GM19452 (cell line): ENCODE measurements around the gene PPM1A.

Experiments used
- ATAC-seq: cut with Tn5 transposase; IDR thresholded peaks from one replicate; pipeline ENCODE4 v1.9.1; 2021; ENCODE audit not compliant: unreplicated experiment

The PPM1A gene

GRCh38 chr14:60265163-60265562, 16.1 kb downstream of the PPM1A start:
- ATAC-seq = no peak

GRCh38 chr14:60266021-60266937, 17.3 kb downstream of the PPM1A start:
- no peak for ATAC-seq

DNA sequence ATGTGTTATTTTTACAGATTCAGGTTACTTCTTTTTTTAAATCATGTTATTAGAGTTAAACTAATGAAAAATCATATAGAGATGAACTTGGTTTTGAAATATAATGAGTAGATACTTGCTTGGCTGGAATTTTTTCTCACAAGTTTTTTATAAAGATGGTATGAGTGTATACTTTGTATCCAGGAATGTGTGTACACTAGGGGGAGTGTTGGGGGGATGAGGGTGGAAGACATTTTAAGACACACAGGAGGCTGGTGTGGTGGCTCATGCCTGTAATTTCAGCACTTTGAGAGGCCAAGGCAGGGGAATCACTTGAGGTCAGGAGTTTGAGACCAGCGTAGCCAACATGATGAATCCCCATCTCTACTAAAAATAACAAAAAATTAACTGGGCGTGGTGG, 23.2 kb downstream of the PPM1A start:
- no peak for ATAC-seq

- ATAC-seq = no peak
Observed at GRCh38 chr14:60273956-60274355, 24.9 kb downstream of the PPM1A start.

DNA sequence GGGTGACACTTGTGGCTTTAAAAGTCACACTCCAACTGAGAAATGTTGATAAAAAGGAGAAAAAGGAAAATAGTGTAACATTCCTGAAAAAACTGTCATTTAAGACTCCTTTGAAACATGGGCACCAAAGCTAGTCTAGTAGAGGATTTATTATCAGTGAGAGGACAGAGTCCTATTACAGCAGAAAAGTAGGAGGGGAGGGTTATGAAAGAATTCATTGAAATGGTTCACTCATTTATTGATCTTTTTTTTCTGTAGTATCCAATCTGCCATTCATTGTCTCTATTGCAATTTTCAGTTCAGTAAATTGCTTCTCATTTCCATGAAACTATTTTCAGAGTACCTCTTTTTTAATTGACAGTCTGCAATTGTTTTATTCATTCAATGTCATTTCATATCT, 25.4 kb downstream of the PPM1A start:
- ATAC-seq = no peak

DNA sequence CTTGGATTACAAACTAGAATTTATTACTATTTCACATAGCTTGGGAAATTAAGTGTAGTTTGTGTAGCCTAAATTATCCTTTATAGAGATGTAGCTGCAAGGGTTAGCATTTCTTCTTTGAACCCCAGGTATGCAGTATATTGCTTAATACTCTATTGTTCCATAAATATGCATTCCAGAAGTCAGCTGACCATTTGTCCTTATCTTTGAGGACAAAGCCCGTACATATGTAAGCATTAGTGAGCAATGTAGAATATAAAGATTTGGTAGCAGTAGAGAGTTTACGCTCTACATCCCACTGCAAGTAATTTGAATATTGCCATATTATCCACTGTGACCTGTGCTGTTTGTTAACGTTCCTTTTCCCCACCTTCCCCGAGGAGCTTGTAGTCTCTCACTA, 26.9 kb downstream of the PPM1A start:
- ATAC-seq = no peak

DNA sequence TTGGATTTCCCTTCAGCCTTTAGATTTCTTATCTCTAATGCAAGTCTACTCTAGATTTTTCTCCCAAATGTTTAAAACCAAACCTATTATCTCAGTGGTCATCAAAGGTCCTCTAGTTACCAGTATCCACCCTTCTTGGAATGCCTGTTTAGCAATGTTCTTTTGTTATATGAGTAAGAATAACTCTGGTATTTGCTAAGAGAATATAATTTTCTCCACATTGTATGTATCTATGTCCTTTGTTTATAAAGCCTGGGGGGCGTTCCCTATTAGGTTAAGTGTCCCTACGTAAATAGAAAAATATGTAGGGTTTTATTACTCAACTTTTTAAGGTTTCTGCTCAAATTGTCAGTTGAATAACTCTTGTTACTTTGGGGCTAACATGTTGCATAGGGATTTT, 27.3 kb downstream of the PPM1A start:
- ATAC-seq = no peak

DNA sequence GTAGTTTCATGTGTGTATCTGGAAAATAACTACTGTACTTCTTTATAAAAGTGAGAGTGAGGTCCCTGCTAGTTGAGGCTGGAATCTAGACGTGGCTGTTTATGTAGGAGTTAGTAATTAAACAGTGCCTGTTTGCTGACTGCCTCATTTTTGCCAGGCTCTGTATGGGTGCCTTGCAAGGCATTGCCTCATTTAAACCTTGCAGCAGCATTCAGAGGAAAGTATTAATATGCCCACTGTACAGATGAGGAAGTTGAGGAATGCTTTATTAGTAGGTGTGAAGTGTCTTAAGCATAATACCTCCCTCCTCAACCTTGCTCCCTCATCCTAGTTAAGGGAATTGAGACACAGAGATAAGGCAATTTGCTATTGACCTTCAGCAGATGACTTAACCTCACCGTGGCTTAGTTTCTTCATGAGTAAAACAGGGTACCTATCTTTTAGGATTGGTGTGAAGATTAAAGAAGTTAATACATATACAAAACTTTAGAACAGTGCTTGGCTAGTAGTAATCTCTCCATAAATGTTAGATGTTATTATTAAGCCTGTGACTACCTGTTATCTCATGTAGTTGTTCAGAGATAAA, 28.7 kb downstream of the PPM1A start:
- no peak for ATAC-seq

- no peak for ATAC-seq
Observed at GRCh38 chr14:60278350-60278749, 29.3 kb downstream of the PPM1A start.

DNA sequence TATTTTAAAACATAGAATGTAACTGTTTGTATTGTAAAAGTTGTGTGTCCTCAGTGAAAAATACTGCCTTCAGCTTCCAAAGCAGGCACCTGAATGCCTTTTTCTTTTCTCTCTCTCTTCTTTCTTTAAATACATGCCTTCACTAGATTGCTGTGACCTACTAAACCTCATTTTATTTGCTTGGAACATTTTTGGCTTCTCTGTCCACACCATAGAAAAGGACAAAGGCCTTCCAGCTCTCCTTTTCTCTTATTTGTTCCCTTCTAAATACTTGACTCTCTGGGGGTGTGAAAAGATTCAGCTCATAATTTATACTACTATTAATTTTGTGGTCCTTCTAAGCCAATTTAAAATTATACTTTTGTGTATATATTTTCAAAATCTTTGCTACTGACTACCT, 38.4 kb downstream of the PPM1A start:
- no peak for ATAC-seq

DNA sequence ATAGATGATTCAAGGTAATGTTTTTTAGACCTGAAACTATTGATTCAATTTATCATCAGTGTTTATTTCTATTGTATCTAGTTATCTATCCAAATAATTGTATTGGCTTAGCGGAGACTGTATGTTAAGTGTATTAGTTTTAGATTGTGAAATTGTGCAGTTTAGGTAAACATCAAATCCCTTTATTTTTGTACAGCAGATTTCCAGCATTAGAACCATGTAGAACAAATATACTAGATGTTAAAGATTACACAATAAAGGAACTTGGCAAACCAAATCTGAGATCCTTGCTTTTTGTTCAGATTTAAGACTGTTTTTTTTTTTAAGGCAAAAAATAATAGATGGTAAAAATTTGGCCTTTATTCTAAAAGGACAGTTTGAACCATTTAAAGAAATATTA, 39.3 kb downstream of the PPM1A start:
- ATAC-seq = no peak

- no peak for ATAC-seq
Observed at GRCh38 chr14:60294411-60295069, 45.5 kb downstream of the PPM1A start.

DNA sequence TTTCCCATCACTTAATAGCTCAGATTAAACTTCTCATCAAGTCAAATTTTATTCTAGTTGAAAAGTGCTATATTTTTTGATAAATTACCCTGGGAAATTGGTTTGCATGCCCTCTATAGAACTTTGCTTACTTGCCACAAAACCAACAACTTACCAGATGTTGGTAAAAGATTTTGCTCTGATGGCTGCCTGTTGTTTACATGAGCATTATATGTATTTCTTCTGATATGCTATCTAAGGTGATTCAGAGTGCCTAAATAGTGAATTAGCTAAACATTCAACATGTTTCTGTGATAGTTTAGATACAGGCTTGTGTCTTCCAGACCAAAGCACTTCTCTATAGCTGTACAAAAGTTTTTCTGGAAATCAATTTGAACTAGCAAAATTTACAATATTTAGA, 51.0 kb downstream of the PPM1A start:
- ATAC-seq = no peak

GRCh38 chr14:60301685-60302084, 52.7 kb downstream of the PPM1A start:
- no peak for ATAC-seq

DNA sequence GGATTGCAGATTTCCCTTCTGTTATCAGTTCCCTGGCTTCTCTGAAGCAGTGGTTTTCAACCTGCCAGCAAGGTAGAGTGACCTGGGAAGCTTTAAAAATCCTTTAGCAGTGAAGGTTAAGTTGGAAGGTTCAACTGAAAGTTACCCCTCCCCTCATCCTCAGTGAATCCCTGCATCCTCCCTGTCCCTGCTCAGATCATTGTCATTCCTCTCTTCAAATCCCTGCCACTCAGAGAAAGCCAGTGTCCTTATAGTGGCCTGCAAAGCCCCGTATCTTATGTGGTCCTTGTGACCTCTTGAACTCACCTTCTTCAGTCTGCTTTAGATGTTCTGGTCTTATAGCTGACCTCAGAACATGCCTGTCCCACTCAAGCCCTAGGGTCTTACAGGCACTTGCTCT, 53.6 kb downstream of the PPM1A start:
- ATAC-seq = no peak

GRCh38 chr14:60303745-60304144, 54.7 kb downstream of the PPM1A start:
- ATAC-seq = no peak

DNA sequence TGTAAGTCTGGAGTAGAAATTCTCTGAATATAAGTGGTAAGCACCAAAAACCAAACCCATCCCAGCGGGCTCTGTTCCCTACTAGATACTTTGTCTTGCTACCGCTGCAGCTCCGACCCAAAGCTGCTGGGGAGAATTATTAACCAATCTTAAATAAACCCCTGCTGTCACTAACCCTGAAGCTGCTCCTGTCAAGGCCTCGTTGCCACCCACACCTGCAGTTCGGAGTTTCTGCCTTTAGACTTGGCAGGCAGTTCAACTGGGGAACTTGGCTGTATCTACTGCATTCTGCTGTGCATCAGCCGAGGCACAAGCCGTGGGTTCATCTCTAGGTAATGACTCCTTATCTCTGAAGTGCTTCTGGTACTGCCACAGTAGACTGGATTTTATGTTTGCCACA, 55.5 kb downstream of the PPM1A start:
- no peak for ATAC-seq

GRCh38 chr14:60309867-60310552, 61.0 kb downstream of the PPM1A start:
- ATAC-seq = no peak

DNA sequence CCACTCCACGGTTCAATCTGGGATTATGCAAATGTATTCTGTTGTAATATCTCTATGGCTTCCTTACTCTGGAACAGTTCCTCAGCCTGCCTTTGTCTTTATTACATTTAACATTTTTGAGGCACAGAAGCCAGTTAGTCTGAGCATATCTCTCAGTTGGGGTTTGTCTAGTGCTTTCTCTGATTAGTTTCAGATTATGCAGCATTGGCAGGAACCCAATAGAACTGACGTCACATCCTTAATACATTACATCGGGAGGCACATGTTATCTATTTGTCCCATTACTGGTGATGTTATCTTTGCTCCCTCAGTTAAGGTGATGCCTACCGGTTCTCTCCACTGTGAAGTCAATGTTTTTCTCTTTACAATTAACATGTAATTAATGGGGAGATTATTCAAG, 62.4 kb downstream of the PPM1A start:
- no peak for ATAC-seq

GRCh38 chr14:60313093-60313492, 64.1 kb downstream of the PPM1A start:
- ATAC-seq = no peak

DNA sequence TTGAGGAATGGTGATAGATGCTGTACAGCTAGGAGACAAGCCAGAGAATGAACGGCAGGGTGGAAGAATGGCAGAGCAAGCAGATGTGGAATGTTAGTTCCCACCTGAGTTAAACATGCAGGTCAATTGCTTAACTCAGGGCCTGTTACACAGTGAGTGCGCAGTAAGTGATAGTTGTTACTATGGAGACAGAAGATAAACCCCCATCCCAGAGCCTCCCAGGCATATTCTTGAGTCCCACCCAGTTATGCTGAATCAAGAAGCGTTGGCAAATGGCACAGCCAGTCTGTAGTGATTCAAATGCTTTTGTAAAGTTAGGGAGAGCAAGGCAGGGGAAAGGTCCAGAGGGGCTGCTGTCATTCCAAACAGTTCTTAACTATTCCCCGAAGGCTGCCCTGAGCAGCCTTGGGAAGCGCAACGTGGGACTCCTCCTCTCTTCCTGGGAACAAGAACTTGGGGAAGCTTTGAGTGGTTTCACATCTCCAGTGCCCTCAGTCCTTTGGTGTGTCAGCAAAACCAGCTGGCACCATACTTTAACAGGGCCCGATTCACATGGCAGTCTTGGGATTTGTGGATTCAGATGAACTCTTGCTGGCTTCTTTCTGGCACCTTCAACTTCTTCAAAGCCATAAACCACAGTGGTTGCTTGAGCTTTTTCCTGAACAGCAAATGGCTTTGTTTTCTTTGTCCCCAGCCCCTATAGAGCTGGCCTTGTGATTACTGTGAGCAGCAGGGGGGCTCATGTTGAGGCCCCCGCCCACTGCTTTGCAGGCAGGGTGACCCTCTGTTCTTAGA, 66.4 kb downstream of the PPM1A start:
- ATAC-seq = no peak
